GM20431 (cell line): ENCODE results near the gene TCTN1.
"Not testable (repeated sequence)": the region's sequence is repeated elsewhere in the genome, so short reads cannot be mapped to it uniquely, and the experiment has no call there.

ENCODE experiments used
- in situ Hi-C: fragments of 300-500 bp; cut with MseI, MboI; formaldehyde crosslinking; loops from one replicate; pipeline ENCODE4 v1.15.0; 2020; ENCODE audit warnings: low sequenced_read_pairs; ENCODE audit not compliant: unreplicated experiment

Gene TCTN1

DNA sequence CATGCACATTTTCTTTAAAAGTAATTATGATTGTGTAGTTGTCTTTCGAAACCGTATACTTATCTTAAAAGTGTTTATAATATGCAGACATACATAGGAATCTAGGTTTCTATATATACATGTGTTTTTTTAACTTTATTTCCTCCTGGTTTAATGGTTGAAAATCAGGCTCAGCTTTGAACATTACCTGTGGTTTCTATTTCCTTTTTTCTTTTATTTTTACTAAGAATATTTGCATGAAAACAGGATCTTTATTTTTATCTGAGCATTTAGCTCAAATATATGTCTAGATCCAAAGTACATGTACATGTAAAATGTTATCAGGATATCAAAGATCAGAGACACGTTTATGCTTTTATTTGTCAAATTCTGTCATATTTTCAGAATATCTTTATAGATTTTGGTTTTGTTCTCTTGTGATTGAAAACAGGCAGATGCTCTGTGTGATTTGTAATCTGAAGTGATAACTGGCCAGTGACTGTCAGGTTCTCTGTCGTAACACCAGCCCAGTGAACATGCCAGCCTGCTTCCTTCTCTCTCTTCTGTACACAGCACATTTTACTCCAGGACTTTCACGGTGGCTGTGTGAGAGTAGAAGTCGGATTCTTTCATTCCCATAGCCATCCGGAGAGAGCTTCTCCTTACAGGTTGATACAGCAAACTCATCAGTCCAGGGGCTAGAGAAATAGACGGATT lies 13.7 kb downstream of the TCTN1 start:
- in situ Hi-C loops: no loop called here

DNA sequence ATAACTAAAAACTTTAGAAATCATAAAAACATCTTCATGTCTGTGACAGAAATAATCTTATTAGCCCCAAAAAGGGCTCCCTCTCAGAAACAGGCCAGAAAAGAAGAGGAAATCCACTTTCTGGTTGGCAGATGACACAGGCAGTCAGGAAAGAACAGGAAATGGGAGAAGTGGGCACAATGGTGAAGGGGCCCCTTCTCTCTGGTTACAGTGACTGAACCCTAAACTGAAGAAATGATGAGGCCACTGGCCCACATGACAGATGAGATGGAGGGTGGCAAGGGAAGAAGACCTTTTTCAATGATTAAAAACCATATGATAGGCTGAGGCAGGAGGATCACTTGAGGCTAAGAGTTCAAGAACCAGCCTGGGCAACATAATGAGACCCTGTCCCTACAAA lies 21.1 kb downstream of the TCTN1 start:
- in situ Hi-C loops: no loop called here

- in situ Hi-C loops: no loop called here
Measured at GRCh38 chr12:110636516-110636915, 22.6 kb downstream of the TCTN1 start.

GRCh38 chr12:110637869-110638441 lies 24.0 kb downstream of the TCTN1 start:
- in situ Hi-C loops: no loop called here

DNA sequence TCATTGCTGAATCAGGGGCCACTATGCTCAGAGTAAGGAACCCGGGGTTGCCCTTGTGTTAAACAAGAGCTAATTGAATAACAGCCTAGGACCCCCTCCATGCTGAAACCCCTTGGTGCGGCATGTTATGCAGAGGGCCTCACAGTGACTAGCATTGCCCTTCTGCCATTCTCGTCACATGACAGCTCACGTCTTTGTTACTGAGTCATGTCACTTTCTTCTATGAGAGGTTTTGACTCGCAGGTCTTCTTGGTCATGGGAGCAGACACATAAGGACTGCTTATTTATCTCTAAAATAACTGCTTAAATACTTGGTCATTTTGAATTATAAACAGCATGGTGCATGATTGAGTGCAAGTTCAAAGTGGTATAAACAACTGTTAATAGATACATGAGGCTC lies 24.9 kb downstream of the TCTN1 start:
- in situ Hi-C loops: no loop called here

GRCh38 chr12:110639336-110640141 lies 25.6 kb downstream of the TCTN1 start:
- in situ Hi-C loops: no loop called here

DNA sequence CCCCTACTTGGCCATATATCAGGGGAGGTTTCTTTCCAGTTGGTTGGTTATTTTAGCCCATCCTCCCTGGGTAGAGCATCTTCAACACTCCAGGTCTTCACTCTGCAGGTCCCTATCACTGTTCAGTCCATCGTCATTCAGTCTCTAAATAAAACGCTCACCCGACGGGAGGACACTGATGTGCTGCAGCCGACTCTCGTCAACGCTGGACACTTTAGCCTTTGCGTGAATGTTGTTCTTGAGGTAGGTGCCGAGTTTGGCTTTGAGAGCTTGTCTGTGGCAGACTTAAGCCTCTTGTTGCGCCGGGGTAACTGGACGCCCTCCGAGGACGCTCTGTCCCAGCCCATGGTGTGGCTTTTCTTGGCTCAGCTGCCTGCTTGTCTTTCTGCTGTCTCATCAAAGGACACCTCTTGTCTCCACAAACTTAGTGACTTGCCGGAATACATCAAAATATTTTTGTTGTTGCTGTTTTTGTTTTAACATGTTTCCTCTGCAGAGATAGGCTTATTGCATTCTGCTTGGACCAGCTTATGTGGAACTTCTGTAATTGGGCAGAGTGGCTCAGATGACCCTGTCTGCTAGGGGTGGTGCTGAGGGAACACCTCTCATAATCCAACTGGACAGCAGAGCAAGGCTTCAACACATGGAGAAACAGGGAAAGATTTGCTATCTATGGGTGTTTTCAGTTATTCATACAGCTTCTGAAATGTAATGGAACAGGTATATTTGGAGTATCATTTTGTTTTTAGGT lies 26.5 kb downstream of the TCTN1 start:
- in situ Hi-C loops: no loop called here

DNA sequence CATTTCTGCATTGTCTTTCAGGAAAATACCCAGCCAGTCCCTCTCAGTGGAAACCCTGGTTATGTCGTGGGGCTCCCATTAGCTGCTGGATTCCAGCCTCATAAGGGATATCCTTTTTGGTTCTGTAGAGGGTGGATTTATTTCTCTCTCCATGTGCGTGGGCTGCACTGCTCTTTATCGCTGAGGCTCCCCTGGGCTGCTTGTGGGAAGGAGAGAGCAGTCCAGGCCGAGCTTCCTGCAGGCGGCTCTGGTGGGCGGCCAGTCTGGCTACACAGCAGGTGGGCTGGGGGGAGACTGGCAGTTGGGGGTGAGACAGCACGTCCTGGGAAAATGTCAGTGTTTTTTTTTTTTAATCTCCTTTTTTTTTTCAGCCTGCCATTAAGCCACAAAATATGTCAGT lies 27.6 kb downstream of the TCTN1 start:
- in situ Hi-C loops: no loop called here

DNA sequence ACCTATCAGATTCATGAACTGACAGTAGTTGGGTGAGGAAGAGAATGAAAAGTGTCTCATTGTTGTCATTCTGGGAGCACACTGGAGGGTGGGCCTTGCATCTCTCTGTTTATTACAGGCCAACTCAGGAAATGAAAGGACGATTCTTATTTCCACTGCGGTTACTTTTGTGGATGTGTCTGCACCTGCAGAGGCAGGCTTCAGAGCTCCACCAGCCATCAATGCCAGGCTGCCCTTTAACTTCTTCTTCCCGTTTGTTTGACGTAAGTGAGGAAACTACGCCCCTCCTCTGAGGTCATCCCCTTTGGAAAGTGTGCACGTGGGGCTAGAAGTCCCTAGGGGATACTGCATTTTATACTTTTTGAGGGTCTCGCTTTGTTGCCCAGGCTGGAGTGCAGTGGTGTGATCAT lies 33.7 kb downstream of the TCTN1 start:
- in situ Hi-C loops: no loop called here

GRCh38 chr12:110649341-110649847 lies 35.5 kb downstream of the TCTN1 start:
- in situ Hi-C loops: no loop called here

DNA sequence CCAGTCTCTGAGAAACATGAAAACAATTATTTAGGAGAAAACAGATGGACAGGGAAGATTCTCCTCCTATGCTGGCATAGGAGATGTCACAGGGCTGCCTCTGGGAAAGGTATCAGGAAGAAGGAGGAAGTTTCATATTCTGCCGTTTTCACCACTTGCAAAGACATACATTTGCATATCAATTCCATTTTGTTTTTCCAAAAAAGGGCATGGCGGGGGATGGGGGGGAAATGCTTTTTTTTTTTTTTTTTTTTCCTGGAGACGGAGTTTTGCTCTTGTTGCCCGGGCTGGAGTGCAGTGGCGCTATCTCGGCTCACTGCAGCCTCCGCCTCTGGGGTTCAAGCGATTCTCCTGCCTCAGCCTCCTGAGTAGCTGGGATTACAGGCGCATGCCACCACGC lies 40.3 kb downstream of the TCTN1 start:
- in situ Hi-C loops: not testable (repeated sequence)

DNA sequence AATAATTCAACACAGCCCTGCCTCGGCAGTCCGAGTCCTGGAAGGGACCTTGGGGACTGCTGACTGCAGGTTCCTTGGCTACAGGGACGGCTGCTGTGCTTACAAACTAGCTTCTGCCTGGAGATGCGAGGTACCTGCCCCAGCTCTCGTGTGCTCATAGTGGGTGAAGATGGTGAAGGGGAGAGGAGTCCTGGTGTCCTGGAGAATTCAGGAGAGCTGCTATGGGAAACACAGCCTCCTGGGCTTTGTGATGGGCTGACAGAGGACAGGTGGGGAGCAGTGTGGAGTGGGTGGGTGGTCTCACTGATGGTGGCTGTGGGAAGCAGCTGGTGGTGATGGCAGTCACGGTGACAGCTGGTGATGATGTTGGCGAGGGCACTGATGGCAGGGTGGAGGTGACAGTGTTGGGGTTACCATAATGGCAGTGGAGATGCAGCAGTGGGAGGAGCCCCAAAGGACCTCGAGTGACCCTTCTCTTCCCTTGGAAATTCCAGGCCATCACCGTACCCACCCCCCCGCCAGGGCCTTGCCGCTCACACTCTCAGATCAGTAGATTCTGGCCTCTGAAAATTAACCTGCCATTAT lies 42.2 kb downstream of the TCTN1 start:
- in situ Hi-C loops: no loop called here

- in situ Hi-C loops: no loop called here
Measured at GRCh38 chr12:110657747-110658146, 43.8 kb downstream of the TCTN1 start.

DNA sequence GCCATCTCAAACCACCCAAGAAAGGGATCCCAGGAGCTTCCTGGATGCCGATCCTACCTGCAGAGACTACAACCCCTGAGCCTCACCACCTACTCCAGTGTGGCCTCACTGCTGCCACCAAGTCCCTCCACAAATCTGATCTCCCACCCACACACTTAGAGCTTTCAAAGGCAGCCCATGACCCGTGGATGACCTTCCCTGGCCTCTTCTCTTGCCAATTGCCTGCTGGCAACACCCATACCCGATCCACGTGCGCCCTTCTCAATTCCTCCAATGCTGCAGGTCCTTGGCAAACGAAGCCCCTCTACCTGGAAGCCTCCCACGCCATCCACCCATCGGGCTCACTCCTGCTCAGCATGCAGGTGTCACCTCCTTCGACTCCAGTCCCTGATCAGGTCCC lies 44.3 kb downstream of the TCTN1 start:
- in situ Hi-C loops: no loop called here

DNA sequence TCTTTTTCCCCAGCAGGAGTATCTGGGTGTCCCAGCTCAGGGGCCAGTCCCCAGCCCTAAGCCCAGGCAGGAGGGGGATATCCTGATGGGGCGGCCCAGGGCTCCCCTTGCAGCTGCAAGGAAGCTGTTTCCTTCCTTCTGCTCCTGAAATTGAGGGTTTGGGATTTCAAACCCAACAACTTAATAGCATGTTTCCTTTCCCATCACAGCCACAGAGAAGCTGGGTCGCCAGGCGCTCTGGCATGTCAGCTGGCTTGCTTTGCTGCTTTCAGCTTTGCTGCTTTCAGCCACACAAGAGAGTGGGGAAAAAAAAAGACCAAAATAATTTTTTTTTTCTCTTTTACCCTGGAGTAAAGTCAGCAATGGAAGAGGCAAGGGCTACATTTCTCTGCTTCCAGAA lies 44.9 kb downstream of the TCTN1 start:
- in situ Hi-C loops: no loop called here

- in situ Hi-C loops: no loop called here
Measured at GRCh38 chr12:110661337-110661972, 47.5 kb downstream of the TCTN1 start.

DNA sequence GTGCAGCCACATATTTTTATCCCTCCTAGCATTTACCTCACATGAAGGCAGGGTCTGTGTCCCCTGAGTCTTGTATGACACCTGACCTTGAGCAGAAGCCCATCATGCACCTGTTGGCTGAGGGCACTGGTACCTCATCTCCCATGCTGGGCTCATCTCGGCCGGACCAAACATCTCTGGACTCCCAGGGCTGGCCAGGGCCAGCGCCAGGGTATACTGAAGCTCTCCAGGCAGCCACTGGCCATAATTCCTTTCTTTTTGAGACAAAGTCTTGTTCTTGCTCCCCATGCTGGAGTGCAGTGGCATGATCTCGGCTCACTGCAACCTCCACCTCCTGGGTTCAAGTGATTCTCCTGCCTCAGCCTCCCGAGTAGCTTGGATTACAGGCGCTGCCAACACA lies 53.0 kb downstream of the TCTN1 start:
- in situ Hi-C loops: no loop called here

DNA sequence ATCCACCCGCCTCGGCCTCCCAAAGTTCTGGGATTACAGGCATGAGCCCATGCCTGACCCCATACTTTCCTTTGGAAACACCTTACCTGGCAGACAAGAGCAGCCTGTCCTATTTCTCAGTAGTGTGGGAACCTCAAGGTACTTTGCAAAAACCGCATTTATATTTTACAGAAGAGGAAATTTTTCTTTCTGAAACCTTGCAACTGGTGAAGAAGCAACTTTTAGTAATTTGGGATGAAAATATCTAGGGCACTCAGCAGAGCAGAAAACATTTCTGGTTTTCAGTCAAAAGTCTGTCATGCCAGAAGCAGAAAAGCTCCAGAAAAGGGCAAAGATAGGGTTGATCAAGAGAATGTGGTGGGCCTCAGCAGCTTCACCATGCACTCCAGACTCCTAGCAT lies 53.7 kb downstream of the TCTN1 start:
- in situ Hi-C loops: no loop called here

GRCh38 chr12:110668480-110669192 lies 54.7 kb downstream of the TCTN1 start:
- in situ Hi-C loops: no loop called here
